ENCODE data around the gene EMP2. TPM values are rescaled to one million over a fixed set of nuclear protein-coding genes. Genes with fewer than 3 reads are reported as not detected.
A peak's percentile ranks its signal among the peaks of the same experiment; 100 is the strongest.
"Not testable (repeated sequence)": the region's sequence is repeated elsewhere in the genome, so short reads cannot be mapped to it uniquely, and the experiment has no call there.

Gene EMP2
- total RNA-seq = 10 to 100 TPM; 63.4 to 65.2 TPM
- long read RNA-seq, full-length matches to known transcripts = 8 of 12 reads
- long read RNA-seq, partial matches to known transcripts = 1 of 12 reads
- long read RNA-seq, other reads (novel, unspliced or antisense) = 3 of 12 reads

- intact Hi-C loops (cut with DNase I) = loop anchor here in 1 of 2 donors (5.0 to 10.0 kb wide), 4 partner anchors 37 to 355 kb away; no protein-coding TSS in a partner anchor
- peak; percentile 90 for DNase-seq
- ATAC-seq = peak; percentile 87 to 93
Observed at GRCh38 chr16:10579965-10580882, at the start of gene EMP2. Gene EMP2 (minus strand): TSS chr16:10580598. CDS start chr16:10547617, 32,981 bp downstream.

GRCh38 chr16:10629592-10629963, 49.2 kb upstream of the EMP2 start:
- ATAC-seq = no peak

GRCh38 chr16:10625595-10626357, 45.4 kb upstream of the EMP2 start:
- DNase-seq = no peak
- ATAC-seq = no peak
- intact Hi-C loops (cut with DNase I) = no loop called here

More at GRCh38 chr16:10629592-10629963, 49.2 kb upstream of the EMP2 start:
- DNase-seq = no peak
- intact Hi-C loops (cut with DNase I) = no loop called here

GRCh38 chr16:10624527-10624926, 44.1 kb upstream of the EMP2 start:
- DNase-seq = no peak
- no peak for ATAC-seq
- intact Hi-C loops (cut with DNase I) = no loop called here

- DNase-seq = no peak
- intact Hi-C loops (cut with DNase I) = no loop called here
- no peak for ATAC-seq
Observed at GRCh38 chr16:10623059-10623458, 42.7 kb upstream of the EMP2 start.

GRCh38 chr16:10622036-10622921, 41.9 kb upstream of the EMP2 start:
- DNase-seq (peak; percentile 52), ATAC-seq (peak; percentile 9 to 50)
- intact Hi-C loops (cut with DNase I) = no loop called here

- intact Hi-C loops (cut with DNase I); DNase-seq; ATAC-seq: not testable (repeated sequence)
Observed at GRCh38 chr16:10621216-10621949, 41.0 kb upstream of the EMP2 start.

GRCh38 chr16:10620120-10620519, 39.7 kb upstream of the EMP2 start:
- no peak for ATAC-seq
- intact Hi-C loops (cut with DNase I) = no loop called here
- no peak for DNase-seq

- ATAC-seq (peak; percentile 70 to 72), DNase-seq (peak; percentile 66)
- intact Hi-C loops (cut with DNase I) = loop anchor here in 1 of 2 donors (5.0 kb wide), 1 partner anchor 37 kb away; the partner anchor contains the start of gene EMP2
Observed at GRCh38 chr16:10619271-10619849, 39.0 kb upstream of the EMP2 start.

GRCh38 chr16:10618710-10619209, 38.4 kb upstream of the EMP2 start:
- no peak for DNase-seq

GRCh38 chr16:10617662-10618420, 37.4 kb upstream of the EMP2 start:
- ATAC-seq = no peak
- DNase-seq = no peak
- intact Hi-C loops (cut with DNase I) = loop anchor here in 1 of 2 donors (5.0 kb wide), 1 partner anchor 36 kb away; the partner anchor contains the start of gene EMP2

More at GRCh38 chr16:10618710-10619209, 38.4 kb upstream of the EMP2 start:
- intact Hi-C loops (cut with DNase I) = loop anchor here in 1 of 2 donors (5.0 kb wide), 1 partner anchor 36 kb away; the partner anchor contains the start of gene EMP2
- peak; percentile 23 to 64 for ATAC-seq

- DNase-seq (peak; percentile 84), ATAC-seq (peak; percentile 56 to 74)
Observed at GRCh38 chr16:10616756-10617640, 36.6 kb upstream of the EMP2 start.

GRCh38 chr16:10616419-10616755, 36.0 kb upstream of the EMP2 start:
- ATAC-seq (no peak), DNase-seq (no peak)
- intact Hi-C loops (cut with DNase I) = loop anchor here in 1 of 2 donors (5.0 kb wide), 1 partner anchor 34 kb away; the partner anchor contains the start of gene EMP2

More at GRCh38 chr16:10616756-10617640, 36.6 kb upstream of the EMP2 start:
- intact Hi-C loops (cut with DNase I) = loop anchor here in 1 of 2 donors (5.0 kb wide), 1 partner anchor 35 kb away; the partner anchor contains the start of gene EMP2

- DNase-seq (no peak), ATAC-seq (no peak)
- intact Hi-C loops (cut with DNase I) = loop anchor here in 1 of 2 donors (5.0 kb wide), 1 partner anchor 32 kb away; the partner anchor contains the start of gene EMP2
Observed at GRCh38 chr16:10614685-10615084, 34.3 kb upstream of the EMP2 start.

GRCh38 chr16:10613785-10614485, 33.5 kb upstream of the EMP2 start:
- intact Hi-C loops (cut with DNase I) = no loop called here
- ATAC-seq (no peak), DNase-seq (no peak)
